Panc1 (cell line): ENCODE data around the gene HBG2.

Experiments
- CTCF ChIP-seq: fragments of 450-650 bp; IDR thresholded peaks from 2 replicates; pipeline ENCODE4 v1.5.1; 2017; ENCODE audit warnings: mild to moderate bottlenecking
- SIN3A ChIP-seq: IDR thresholded peaks from 2 replicates; pipeline ENCODE4 v1.6.1; 2012; ENCODE audit warnings: low read depth, mild to moderate bottlenecking, low read length, moderate library complexity, borderline replicate concordance; ENCODE audit not compliant: insufficient read depth

- TF ChIP-seq SIN3A (no peak), CTCF (no peak)
Observed at GRCh38 chr11:5286901-5287300, 32.3 kb upstream of the HBG2 start.
